H9 (cell line): ENCODE measurements around the gene KRTAP2-1. TPM values are rescaled to one million over a fixed set of nuclear protein-coding genes. Genes with fewer than 3 reads are reported as not detected.
"Not testable (repeated sequence)": the region's sequence is repeated elsewhere in the genome, so short reads cannot be mapped to it uniquely, and the experiment has no call there.

Experiments
- DNase-seq: peaks from one replicate; pipeline ENCODE4 v3.0.0-alpha.2; 2017
- H2AFZ ChIP-seq: one replicate; pipeline ENCODE4 v1.6.1; 2013; ENCODE audit warnings: mild to moderate bottlenecking, low read length, control low read depth, moderate library complexity
- H2AK5ac ChIP-seq: 2 replicates; pipeline ENCODE4 v1.6.1; 2013; ENCODE audit warnings: low read length, control low read depth, mixed read lengths; ENCODE audit not compliant: insufficient read length
- H2BK120ac ChIP-seq: one replicate; pipeline ENCODE4 v1.6.1; 2013; ENCODE audit warnings: low read depth, mild to moderate bottlenecking, low read length, control low read depth, inconsistent platforms; ENCODE audit not compliant: poor library complexity, severe bottlenecking
- H2BK12ac ChIP-seq: 2 replicates; pipeline ENCODE4 v1.6.1; 2013; ENCODE audit warnings: low read length, control low read depth, mixed read lengths, low read depth; ENCODE audit not compliant: insufficient read length
- H2BK15ac ChIP-seq: 2 replicates; pipeline ENCODE4 v1.6.1; 2013; ENCODE audit warnings: low read depth, low read length, control low read depth
- H2BK20ac ChIP-seq: one replicate; pipeline ENCODE4 v1.6.1; 2013; ENCODE audit warnings: low read depth, mild to moderate bottlenecking, low read length, control low read depth, inconsistent platforms; ENCODE audit not compliant: poor library complexity, severe bottlenecking
- H2BK5ac ChIP-seq: 2 replicates; pipeline ENCODE4 v1.6.1; 2013; ENCODE audit warnings: low read length, control low read depth, mixed read lengths; ENCODE audit not compliant: insufficient read length
- H3K14ac ChIP-seq: 2 replicates; pipeline ENCODE4 v1.6.1; 2013; ENCODE audit warnings: low read length, control low read depth; ENCODE audit not compliant: insufficient read depth
- H3K18ac ChIP-seq: 2 replicates; pipeline ENCODE4 v1.6.1; 2013; ENCODE audit warnings: low read depth, mild to moderate bottlenecking, mixed read lengths, low read length, control low read depth; ENCODE audit not compliant: insufficient read length
- H3K23ac ChIP-seq: 2 replicates; pipeline ENCODE4 v1.6.1; 2013; ENCODE audit warnings: low read length, control low read depth, mixed read lengths, low read depth; ENCODE audit not compliant: insufficient read length
- H3K23me2 ChIP-seq: 2 replicates; pipeline ENCODE4 v1.6.1; 2013; ENCODE audit warnings: low read depth, mild to moderate bottlenecking, mixed read lengths, low read length, control low read depth; ENCODE audit not compliant: insufficient read length, poor library complexity, severe bottlenecking
- H3K27ac ChIP-seq: 2 replicates; pipeline ENCODE4 v1.5.1; 2013; ENCODE audit warnings: low read length, control low read depth, mixed read lengths, low read depth; ENCODE audit not compliant: insufficient read length
- H3K27me3 ChIP-seq: 2 replicates; pipeline ENCODE4 v1.6.1; 2013; ENCODE audit warnings: low read length, control low read depth, inconsistent platforms; ENCODE audit not compliant: insufficient read depth
- H3K4ac ChIP-seq: 2 replicates; pipeline ENCODE4 v1.6.1; 2013; ENCODE audit warnings: low read depth, mild to moderate bottlenecking, control low read depth, inconsistent platforms, low read length, moderate library complexity
- H3K4me1 ChIP-seq: 2 replicates; pipeline ENCODE4 v1.6.1; 2013; ENCODE audit warnings: low read length, control low read depth, inconsistent platforms; ENCODE audit not compliant: insufficient read depth
- H3K4me2 ChIP-seq: 2 replicates; pipeline ENCODE4 v1.6.1; 2013; ENCODE audit warnings: low read length, control low read depth, mixed read lengths; ENCODE audit not compliant: insufficient read length, insufficient read depth
- H3K56ac ChIP-seq: 2 replicates; pipeline ENCODE4 v1.6.1; 2013; ENCODE audit warnings: low read depth, mild to moderate bottlenecking, mixed read lengths, low read length, control low read depth; ENCODE audit not compliant: insufficient read length
- H3K79me1 ChIP-seq: 2 replicates; pipeline ENCODE4 v1.6.1; 2013; ENCODE audit warnings: low read depth, mild to moderate bottlenecking, moderate library complexity, low read length, control low read depth, inconsistent platforms; ENCODE audit not compliant: insufficient read depth, poor library complexity, severe bottlenecking
- H3K79me2 ChIP-seq: 2 replicates; pipeline ENCODE4 v1.6.1; 2013; ENCODE audit warnings: low read length, control low read depth, inconsistent platforms; ENCODE audit not compliant: insufficient read depth
- H3K9ac ChIP-seq: 2 replicates; pipeline ENCODE4 v1.6.1; 2013; ENCODE audit warnings: low read length, control low read depth, mixed read lengths; ENCODE audit not compliant: insufficient read length; ENCODE audit errors: extremely low read depth
- H3K9me3 ChIP-seq: one replicate; pipeline ENCODE4 v1.6.1; 2013; ENCODE audit warnings: low read depth, low read length, inconsistent platforms; ENCODE audit not compliant: control insufficient read depth
- H3T11ph ChIP-seq: one replicate; pipeline ENCODE4 v1.6.1; 2013; ENCODE audit warnings: mild to moderate bottlenecking, low read length, control low read depth, inconsistent platforms
- H4K20me1 ChIP-seq: one replicate; pipeline ENCODE4 v1.6.1; 2013; ENCODE audit not compliant: control insufficient read depth, insufficient read length, insufficient read depth
- H4K5ac ChIP-seq: 2 replicates; pipeline ENCODE4 v1.6.1; 2013; ENCODE audit warnings: low read depth, mild to moderate bottlenecking, mixed read lengths, low read length, control low read depth; ENCODE audit not compliant: insufficient read length
- H4K8ac ChIP-seq: replicated peaks from 2 replicates; pipeline ENCODE4 v1.6.1; 2013; ENCODE audit warnings: low read length, control low read depth, mixed read lengths, low read depth; ENCODE audit not compliant: insufficient read length
- H4K91ac ChIP-seq: 2 replicates; pipeline ENCODE4 v1.6.1; 2013; ENCODE audit warnings: low read depth, mild to moderate bottlenecking, moderate library complexity, mixed read lengths, low read length, control low read depth; ENCODE audit not compliant: insufficient read length
- H3K27ac Mint-ChIP-seq, 3 experiments: 2 replicates in 2 of 3; 3 replicates in 1 of 3; pipeline ENCODE4 v1.8.0; 2020 to 2021; ENCODE audit warnings: mixed read lengths in 3 of 3, mild to moderate bottlenecking in 1 of 3, moderate library complexity in 1 of 3
- H3K27me3 Mint-ChIP-seq: 2 replicates; pipeline ENCODE4 v1.8.0; 2021; ENCODE audit warnings: low read depth, mild to moderate bottlenecking, moderate library complexity, mixed read lengths
- H3K36me3 Mint-ChIP-seq, 3 experiments: 2 replicates in 2 of 3; 3 replicates in 1 of 3; pipeline ENCODE4 v1.8.0; 2020 to 2021; ENCODE audit warnings: low read depth in 3 of 3, mixed read lengths in 3 of 3; ENCODE audit not compliant: insufficient read depth in 1 of 3
- H3K4me1 Mint-ChIP-seq, 2 experiments: 2 replicates each; pipeline ENCODE4 v1.8.0; 2020; ENCODE audit warnings: mixed read lengths in 2 of 2
- H3K4me3 Mint-ChIP-seq, 2 experiments: 2 replicates in 1 of 2; 3 replicates in 1 of 2; pipeline ENCODE4 v1.8.0; 2020 to 2021; ENCODE audit warnings: mild to moderate bottlenecking in 2 of 2, mixed read lengths in 2 of 2, moderate library complexity in 1 of 2
- H3K9me3 Mint-ChIP-seq, 2 experiments: 2 replicates in 1 of 2; 3 replicates in 1 of 2; pipeline ENCODE4 v1.8.0; 2020; ENCODE audit warnings: mild to moderate bottlenecking in 2 of 2, mixed read lengths in 2 of 2, moderate library complexity in 1 of 2
- WGBS: extraction: QIAGEN DNeasy Blood & Tissue Kit; methylation state at CpG from one replicate; pipeline ENCODE4 v1.1.7; 2013; ENCODE audit warnings: missing lambda C conversion rate, low lambda C conversion rate, mixed read lengths; ENCODE audit not compliant: insufficient read length; ENCODE audit errors: extremely low coverage; 5-methylcytosine and 5-hydroxymethylcytosine counted together
- total RNA-seq: library from RNA; stranded (reverse); gene quantifications from 2 replicates; pipeline ENCODE4 v1.2.1, GENCODE V29; 2021

KRTAP2-1 gene
- total RNA-seq, 1 experiment from 2014 or later: not detected

DNA sequence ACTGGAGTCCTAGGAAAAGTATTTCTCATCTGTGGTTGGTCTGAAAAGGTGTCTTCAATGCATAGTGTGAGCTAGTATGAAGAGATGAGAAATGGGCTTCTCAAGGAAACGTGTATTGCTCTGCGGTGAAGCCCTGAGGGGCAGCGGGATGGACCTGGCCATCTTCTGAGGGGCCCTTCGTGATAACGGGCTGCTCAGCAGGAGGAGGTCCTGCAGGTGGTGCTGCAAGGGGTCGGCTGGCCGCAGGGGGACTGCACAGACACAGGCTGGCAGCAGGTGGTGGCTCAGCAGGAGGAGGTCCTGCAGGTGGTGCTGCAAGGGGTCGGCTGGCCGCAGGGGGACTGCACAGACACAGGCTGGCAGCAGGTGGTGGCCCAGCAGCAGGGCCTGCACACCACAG, 7.4 kb upstream of the KRTAP2-1 start:
- no CpG with 5 or more reads among the region's 9 CpGs for whole genome bisulfite sequencing
- H3K27ac Mint-ChIP-seq, H3K56ac ChIP-seq, H3K27me3 ChIP-seq, H3K36me3 Mint-ChIP-seq, H3K4me3 Mint-ChIP-seq, H2BK120ac ChIP-seq, H4K91ac ChIP-seq, H3K4me2 ChIP-seq, H2BK5ac ChIP-seq, H3K9me3 ChIP-seq, H3K9ac ChIP-seq, H3K79me1 ChIP-seq, H2BK12ac ChIP-seq, H3K4me1 ChIP-seq, H3K14ac ChIP-seq, H3K4ac ChIP-seq, H2BK15ac ChIP-seq, H3T11ph ChIP-seq, H3K27me3 Mint-ChIP-seq, H2AFZ ChIP-seq, H3K18ac ChIP-seq, H4K8ac ChIP-seq, H2BK20ac ChIP-seq, H3K9me3 Mint-ChIP-seq, H4K20me1 ChIP-seq, H4K5ac ChIP-seq, H3K23ac ChIP-seq, H3K27ac ChIP-seq, H3K79me2 ChIP-seq, DNase-seq, H3K23me2 ChIP-seq, H2AK5ac ChIP-seq: not testable (repeated sequence)
- peaks cover 13 to 14% of the 10 kb centered on the region in 2 experiments for H3K4me1 Mint-ChIP-seq
